ENCODE results near the gene ZCCHC4.
"Not testable (repeated sequence)": the region's sequence is repeated elsewhere in the genome, so short reads cannot be mapped to it uniquely, and the experiment has no call there.

The ZCCHC4 gene

GRCh38 chr4:25321703-25322102, 9.1 kb downstream of the ZCCHC4 start:
- no peak for DNase-seq (ENCODE audit: low spot score)

- not testable (repeated sequence) for DNase-seq (ENCODE audit: low spot score)
These were observed 15.9 kb downstream of the ZCCHC4 start for GRCh38 chr4:25328463-25328862.

GRCh38 chr4:25330335-25330734, 17.8 kb downstream of the ZCCHC4 start:
- no peak for DNase-seq (ENCODE audit: low spot score)

GRCh38 chr4:25330905-25331808, 18.6 kb downstream of the ZCCHC4 start:
- DNase-seq (ENCODE audit: low spot score): no peak

GRCh38 chr4:25343671-25344070, 31.1 kb downstream of the ZCCHC4 start:
- DNase-seq (ENCODE audit: low spot score): no peak

- DNase-seq (ENCODE audit: low spot score): no peak
These were observed 33.2 kb downstream of the ZCCHC4 start for GRCh38 chr4:25345744-25346143.

- DNase-seq (ENCODE audit: low spot score): no peak
These were observed 34.3 kb downstream of the ZCCHC4 start for GRCh38 chr4:25346913-25347312.

- no peak for DNase-seq (ENCODE audit: low spot score)
These were observed 34.9 kb downstream of the ZCCHC4 start for GRCh38 chr4:25347473-25347872.

GRCh38 chr4:25347971-25348370, 35.4 kb downstream of the ZCCHC4 start:
- DNase-seq (ENCODE audit: low spot score): no peak

GRCh38 chr4:25350561-25350960, 38.0 kb downstream of the ZCCHC4 start:
- no peak for DNase-seq (ENCODE audit: low spot score)

- DNase-seq (ENCODE audit: low spot score): peak; percentile 80
These were observed 39.3 kb downstream of the ZCCHC4 start for GRCh38 chr4:25351777-25352416.

GRCh38 chr4:25356068-25356467, 43.5 kb downstream of the ZCCHC4 start:
- no peak for DNase-seq (ENCODE audit: low spot score)

GRCh38 chr4:25358515-25359275, 46.1 kb downstream of the ZCCHC4 start:
- no peak for DNase-seq (ENCODE audit: low spot score)

GRCh38 chr4:25361253-25361652, 48.7 kb downstream of the ZCCHC4 start:
- no peak for DNase-seq (ENCODE audit: low spot score)

GRCh38 chr4:25367004-25367621, 54.5 kb downstream of the ZCCHC4 start:
- DNase-seq (ENCODE audit: low spot score): peak; percentile 19

GRCh38 chr4:25367877-25368276, 55.3 kb downstream of the ZCCHC4 start:
- DNase-seq (ENCODE audit: low spot score): no peak

- DNase-seq (ENCODE audit: low spot score): no peak
These were observed 55.7 kb downstream of the ZCCHC4 start for GRCh38 chr4:25368315-25368714.

GRCh38 chr4:25370242-25370641, 57.7 kb downstream of the ZCCHC4 start:
- no peak for DNase-seq (ENCODE audit: low spot score)

- not testable (repeated sequence) for DNase-seq (ENCODE audit: low spot score)
These were observed 60.0 kb downstream of the ZCCHC4 start for GRCh38 chr4:25372549-25372948.

- DNase-seq (ENCODE audit: low spot score): peak; percentile 100
These were observed 64.4 kb downstream of the ZCCHC4 start, which contains the start of gene ANAPC4 for GRCh38 chr4:25376754-25377571. ANAPC4 (plus strand) TSS chr4:25377263; CDS start chr4:25377428, 165 bp downstream.

Data from AG20443 (cell line).